Trophoblast cell (in vitro differentiated cells and primary cell): Measurements from ENCODE around the gene ZBTB12.
"Not testable (repeated sequence)": the region's sequence is repeated elsewhere in the genome, so short reads cannot be mapped to it uniquely, and the experiment has no call there.

Experiments
- DNase-seq, 2 donors: peaks; one replicate each; pipeline ENCODE4 v3.0.0-alpha.2; 2016
- H2AFZ ChIP-seq: 2 replicates; pipeline ENCODE4 v1.6.1; 2013; ENCODE audit warnings: low read length, moderate library complexity, mild to moderate bottlenecking; ENCODE audit not compliant: insufficient read depth, poor library complexity
- H2AK5ac ChIP-seq: 2 replicates; pipeline ENCODE4 v1.6.1; 2013; ENCODE audit warnings: mild to moderate bottlenecking, low read length
- H2BK120ac ChIP-seq: 2 replicates; pipeline ENCODE4 v1.6.1; 2013; ENCODE audit warnings: low read length, mild to moderate bottlenecking, moderate library complexity; ENCODE audit not compliant: insufficient read depth, poor library complexity
- H2BK12ac ChIP-seq: 2 replicates; pipeline ENCODE4 v1.6.1; 2013; ENCODE audit warnings: mild to moderate bottlenecking, low read length, moderate library complexity
- H2BK5ac ChIP-seq: 2 replicates; pipeline ENCODE4 v1.6.1; 2013; ENCODE audit warnings: low read length, low read depth, moderate library complexity, mild to moderate bottlenecking; ENCODE audit not compliant: poor library complexity
- H3K14ac ChIP-seq: 2 replicates; pipeline ENCODE4 v1.6.1; 2013; ENCODE audit warnings: mild to moderate bottlenecking, low read length
- H3K18ac ChIP-seq: 2 replicates; pipeline ENCODE4 v1.6.1; 2013; ENCODE audit warnings: mild to moderate bottlenecking, low read length
- H3K23ac ChIP-seq: 2 replicates; pipeline ENCODE4 v1.6.1; 2013; ENCODE audit warnings: low read length
- H3K27ac ChIP-seq: 2 replicates; pipeline ENCODE4 v1.5.1; 2013; ENCODE audit warnings: low read depth, mild to moderate bottlenecking, inconsistent platforms, low read length, moderate library complexity
- H3K27me3 ChIP-seq: 2 replicates; pipeline ENCODE4 v1.6.1; 2013; ENCODE audit warnings: inconsistent platforms, mild to moderate bottlenecking, low read length, moderate library complexity; ENCODE audit not compliant: insufficient read depth
- H3K36me3 ChIP-seq, 2 experiments: 1 replicate in 1 of 2; 2 replicates in 1 of 2; pipeline ENCODE4 v1.6.1; 2013; ENCODE audit warnings: low read length in 2 of 2, mild to moderate bottlenecking in 2 of 2, moderate library complexity in 1 of 2; ENCODE audit not compliant: insufficient read depth in 2 of 2, control insufficient read depth in 1 of 2
- H3K4ac ChIP-seq: 2 replicates; pipeline ENCODE4 v1.6.1; 2013; ENCODE audit warnings: low read depth, mild to moderate bottlenecking, low read length, moderate library complexity
- H3K4me1 ChIP-seq, 2 experiments: 1 replicate in 1 of 2; 2 replicates in 1 of 2; pipeline ENCODE4 v1.6.1; 2013; ENCODE audit warnings: low read length in 2 of 2, mild to moderate bottlenecking in 2 of 2, moderate library complexity in 1 of 2; ENCODE audit not compliant: insufficient read depth in 2 of 2, control insufficient read depth in 1 of 2
- H3K4me2 ChIP-seq: 2 replicates; pipeline ENCODE4 v1.6.1; 2013; ENCODE audit warnings: inconsistent platforms, mild to moderate bottlenecking, low read length, moderate library complexity
- H3K4me3 ChIP-seq: 2 replicates; pipeline ENCODE4 v1.5.1; 2013; ENCODE audit warnings: mild to moderate bottlenecking, low read depth, low read length, inconsistent platforms
- H3K79me1 ChIP-seq: one replicate; pipeline ENCODE4 v1.6.1; 2013; ENCODE audit warnings: low read length
- H3K79me2 ChIP-seq: 2 replicates; pipeline ENCODE4 v1.6.1; 2013; ENCODE audit warnings: low read length, mild to moderate bottlenecking; ENCODE audit not compliant: control insufficient read depth, insufficient read depth, poor library complexity
- H3K9ac ChIP-seq: 2 replicates; pipeline ENCODE4 v1.6.1; 2013; ENCODE audit warnings: mild to moderate bottlenecking, low read length
- H3K9me3 ChIP-seq: 2 replicates; pipeline ENCODE4 v1.6.1; 2013; ENCODE audit warnings: low read depth, mild to moderate bottlenecking, control low read depth, inconsistent platforms, low read length; ENCODE audit not compliant: insufficient read depth
- H4K12ac ChIP-seq: 2 replicates; pipeline ENCODE4 v1.6.1; 2013; ENCODE audit warnings: low read depth, mild to moderate bottlenecking, low read length, moderate library complexity
- H4K8ac ChIP-seq: 2 replicates; pipeline ENCODE4 v1.6.1; 2013; ENCODE audit warnings: low read depth, mild to moderate bottlenecking, low read length, moderate library complexity
- H4K91ac ChIP-seq: one replicate; pipeline ENCODE4 v1.6.1; 2013; ENCODE audit warnings: low read depth, mild to moderate bottlenecking, low read length, moderate library complexity
- WGBS: extraction: QIAGEN DNeasy Blood & Tissue Kit; methylation state at CpG from one replicate; pipeline ENCODE4 v1.1.7; 2013; ENCODE audit warnings: missing lambda C conversion rate; ENCODE audit not compliant: insufficient read length, insufficient coverage; ENCODE audit errors: extremely low coverage; 5-methylcytosine and 5-hydroxymethylcytosine counted together

The ZBTB12 gene

DNA sequence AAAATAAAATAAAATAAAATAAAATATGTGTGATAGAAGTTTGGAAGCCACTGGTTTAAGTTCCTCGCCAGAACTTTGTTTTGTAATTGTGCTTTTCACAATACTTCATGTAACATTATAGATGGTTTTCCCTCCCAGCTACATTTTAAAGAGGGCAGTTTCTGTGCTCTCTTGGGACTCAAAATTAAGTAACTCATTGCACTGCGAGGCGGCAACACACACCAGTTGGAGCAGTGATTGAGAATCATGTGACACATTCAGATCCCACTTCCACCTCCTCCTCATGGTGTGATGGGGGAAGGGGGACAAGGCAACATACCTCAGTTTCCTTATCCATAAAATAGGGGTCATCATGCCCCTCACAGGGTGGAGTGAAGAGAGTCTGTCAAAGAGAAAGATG, 33.1 kb upstream of the ZBTB12 start:
- H3K9me3 ChIP-seq, result no peaks in the 10 kb centered on the region
- no peak overlapping the region for H2BK120ac ChIP-seq
- no peak overlapping the region for H4K91ac ChIP-seq
- H2BK12ac ChIP-seq, result no peak overlapping the region
- no peak overlapping the region for H3K4me3 ChIP-seq
- no peak overlapping the region for H3K14ac ChIP-seq
- H3K4ac ChIP-seq, result no peak overlapping the region
- H3K18ac ChIP-seq, result no peak overlapping the region
- H2AFZ ChIP-seq, result no peak overlapping the region
- DNase-seq, result no peak
- no peaks in the 10 kb centered on the region for H3K79me2 ChIP-seq
- no CpG with 5 or more reads among the region's 3 CpGs for whole genome bisulfite sequencing
- H4K12ac ChIP-seq, result no peak overlapping the region
- no peak overlapping the region for H2BK5ac ChIP-seq
- no peak overlapping the region for H2AK5ac ChIP-seq
- H3K4me2 ChIP-seq, result no peak overlapping the region
- H4K8ac ChIP-seq, result no peak overlapping the region
- H3K23ac ChIP-seq, result no peak overlapping the region
- no peak overlapping the region for H3K9ac ChIP-seq
- H3K27ac ChIP-seq, result no peak overlapping the region
- no peaks in the 10 kb centered on the region for H3K79me1 ChIP-seq
- H3K4me1 ChIP-seq, result no peaks in the 10 kb centered on the region
- no peaks in the 10 kb centered on the region for H3K27me3 ChIP-seq
- H3K36me3 ChIP-seq, result no peaks in the 10 kb centered on the region

DNA sequence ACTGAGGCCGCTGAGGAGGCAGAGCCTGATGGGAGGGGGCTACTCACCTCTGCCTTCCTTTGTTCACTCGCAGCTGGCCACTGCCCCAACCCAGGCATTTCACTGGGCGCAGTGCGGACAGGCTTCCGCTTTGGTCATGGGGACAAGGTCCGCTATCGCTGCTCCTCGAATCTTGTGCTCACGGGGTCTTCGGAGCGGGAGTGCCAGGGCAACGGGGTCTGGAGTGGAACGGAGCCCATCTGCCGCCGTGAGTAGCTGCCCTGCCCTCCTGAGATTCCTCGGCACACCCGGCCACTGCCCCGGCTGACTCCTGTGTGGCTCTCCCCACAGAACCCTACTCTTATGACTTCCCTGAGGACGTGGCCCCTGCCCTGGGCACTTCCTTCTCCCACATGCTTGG, 31.7 kb upstream of the ZBTB12 start:
- Histone ChIP-seq H3K4me2 (no peak overlapping the region), H4K12ac (no peak overlapping the region), H3K4me3 (no peak overlapping the region), H2BK12ac (no peak overlapping the region), H3K14ac (no peak overlapping the region), H3K18ac (no peak overlapping the region), H3K79me2 (no peaks in the 10 kb centered on the region), H3K23ac (no peak overlapping the region), H3K9me3 (no peaks in the 10 kb centered on the region), H3K79me1 (no peaks in the 10 kb centered on the region), H3K27ac (no peak overlapping the region), H3K4me1 (no peaks in the 10 kb centered on the region), H3K4ac (no peak overlapping the region), H3K36me3 (no peaks in the 10 kb centered on the region), H2AFZ (no peak overlapping the region), H2AK5ac (no peak overlapping the region), H3K9ac (no peak overlapping the region), H2BK120ac (no peak overlapping the region), H3K27me3 (no peaks in the 10 kb centered on the region), H4K8ac (no peak overlapping the region), H2BK5ac (no peak overlapping the region), H4K91ac (no peak overlapping the region)
- WGBS, result no CpG with 5 or more reads among the region's 19 CpGs
- no peak for DNase-seq

DNA sequence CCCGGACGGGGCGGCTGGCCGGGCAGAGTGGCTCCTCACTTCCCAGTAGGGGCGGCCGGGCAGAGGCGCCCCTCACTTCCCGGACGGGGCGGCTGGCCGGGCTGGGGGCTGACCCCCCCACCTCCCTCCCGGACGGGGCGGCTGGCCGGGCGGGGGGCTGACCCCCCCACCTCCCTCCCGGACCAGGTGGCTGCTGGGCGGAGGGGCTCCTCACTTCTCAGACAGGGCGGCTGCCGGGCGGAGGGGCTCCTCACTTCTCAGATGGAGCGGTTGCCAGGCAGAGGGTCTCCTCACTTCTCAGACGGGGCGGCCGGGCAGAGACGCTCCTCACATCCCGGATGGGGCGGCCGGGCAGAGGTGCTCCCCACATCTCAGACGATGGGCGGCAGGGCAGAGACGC, 30.3 kb upstream of the ZBTB12 start:
- not testable (repeated sequence) for H4K8ac ChIP-seq, H3K79me2 ChIP-seq, H2AK5ac ChIP-seq, H3K23ac ChIP-seq, H3K4me2 ChIP-seq, H3K27me3 ChIP-seq, H2AFZ ChIP-seq, H3K9ac ChIP-seq, DNase-seq, H3K14ac ChIP-seq, H4K91ac ChIP-seq, H3K9me3 ChIP-seq, H2BK120ac ChIP-seq, H3K18ac ChIP-seq, H3K4me1 ChIP-seq, H3K36me3 ChIP-seq, H3K27ac ChIP-seq, H3K79me1 ChIP-seq, H3K4me3 ChIP-seq, H4K12ac ChIP-seq, H2BK5ac ChIP-seq, H2BK12ac ChIP-seq, H3K4ac ChIP-seq
- WGBS, result no CpG with 5 or more reads among the region's 32 CpGs

DNA sequence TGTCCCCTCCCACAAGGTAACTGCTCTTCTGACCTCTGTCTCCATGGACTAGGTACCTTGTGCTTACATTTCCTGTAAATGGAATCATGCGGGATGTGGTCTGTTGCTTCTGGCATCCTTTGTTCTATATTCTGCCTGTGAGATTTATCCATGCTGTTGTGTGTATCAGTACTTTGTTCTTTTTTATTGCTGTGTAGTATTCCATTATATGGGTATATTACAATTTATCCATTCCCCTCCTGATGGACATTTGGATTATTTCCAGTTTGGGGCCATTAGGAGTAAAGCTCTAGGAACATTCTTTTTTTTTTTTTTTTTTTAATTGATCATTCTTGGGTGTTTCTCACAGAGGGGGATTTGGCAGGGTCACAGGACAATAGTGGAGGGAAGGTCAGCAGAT, 29.1 kb upstream of the ZBTB12 start:
- H3K27ac ChIP-seq, result no peak overlapping the region
- H3K79me2 ChIP-seq, result no peaks in the 10 kb centered on the region
- H4K12ac ChIP-seq, result no peak overlapping the region
- no peak overlapping the region for H4K8ac ChIP-seq
- H3K4me3 ChIP-seq, result no peak overlapping the region
- no peak for DNase-seq
- H3K4me2 ChIP-seq, result no peak overlapping the region
- H3K36me3 ChIP-seq, result no peaks in the 10 kb centered on the region
- no peak overlapping the region for H2BK120ac ChIP-seq
- no peak overlapping the region for H3K9ac ChIP-seq
- no peak overlapping the region for H3K18ac ChIP-seq
- H2BK12ac ChIP-seq, result no peak overlapping the region
- H3K4ac ChIP-seq, result no peak overlapping the region
- H2AK5ac ChIP-seq, result no peak overlapping the region
- H3K23ac ChIP-seq, result no peak overlapping the region
- no peak overlapping the region for H3K14ac ChIP-seq
- H3K27me3 ChIP-seq, result no peaks in the 10 kb centered on the region
- H2AFZ ChIP-seq, result no peak overlapping the region
- no CpG with 5 or more reads among the region's 1 CpG for WGBS
- no peaks in the 10 kb centered on the region for H3K9me3 ChIP-seq
- no peak overlapping the region for H2BK5ac ChIP-seq
- H3K79me1 ChIP-seq, result no peaks in the 10 kb centered on the region
- no peak overlapping the region for H4K91ac ChIP-seq
- H3K4me1 ChIP-seq, result no peaks in the 10 kb centered on the region

DNA sequence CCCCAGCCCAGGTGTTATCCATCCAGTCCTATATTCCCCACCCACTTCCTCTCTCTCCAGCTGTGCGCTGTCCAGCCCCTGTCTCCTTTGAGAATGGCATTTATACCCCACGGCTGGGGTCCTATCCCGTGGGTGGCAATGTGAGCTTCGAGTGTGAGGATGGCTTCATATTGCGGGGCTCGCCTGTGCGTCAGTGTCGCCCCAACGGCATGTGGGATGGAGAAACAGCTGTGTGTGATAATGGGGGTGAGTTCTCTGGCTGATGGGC, 26.7 kb upstream of the ZBTB12 start:
- H3K4me1 ChIP-seq, result no peaks in the 10 kb centered on the region
- no peak overlapping the region for H3K14ac ChIP-seq
- no peaks in the 10 kb centered on the region for H3K36me3 ChIP-seq
- no peaks in the 10 kb centered on the region for H3K79me1 ChIP-seq
- DNase-seq, result no peak
- H3K4me2 ChIP-seq, result no peak overlapping the region
- no peak overlapping the region for H3K18ac ChIP-seq
- no peak overlapping the region for H3K27ac ChIP-seq
- WGBS, result no CpG with 5 or more reads among the region's 9 CpGs
- H2BK120ac ChIP-seq, result no peak overlapping the region
- no peak overlapping the region for H4K8ac ChIP-seq
- no peak overlapping the region for H3K23ac ChIP-seq
- H3K9me3 ChIP-seq, result no peaks in the 10 kb centered on the region
- no peak overlapping the region for H2BK12ac ChIP-seq
- H3K4me3 ChIP-seq, result no peak overlapping the region
- H4K12ac ChIP-seq, result no peak overlapping the region
- no peak overlapping the region for H2AK5ac ChIP-seq
- H2AFZ ChIP-seq, result no peak overlapping the region
- H3K27me3 ChIP-seq, result no peaks in the 10 kb centered on the region
- no peak overlapping the region for H2BK5ac ChIP-seq
- no peak overlapping the region for H4K91ac ChIP-seq
- H3K4ac ChIP-seq, result no peak overlapping the region
- H3K79me2 ChIP-seq, result no peaks in the 10 kb centered on the region
- no peak overlapping the region for H3K9ac ChIP-seq
